Measurements from ENCODE around the gene SMOC1. TPM values are rescaled to one million over a fixed set of nuclear protein-coding genes. Genes with fewer than 3 reads are reported as not detected.

Gene SMOC1
- total RNA-seq, 1 donor from 2014 or later = 0.49 TPM

GRCh38 chr14:69999261-69999674 is 120.1 kb downstream of the SMOC1 start:
- no peaks in the 10 kb centered on the region for H3K4me1 Mint-ChIP-seq (ENCODE audit: low read depth, unreplicated experiment)
- TF ChIP-seq CTCF (IDR thresholded peaks at IDR 0.05; ENCODE audit: partially characterized antibody, unreplicated experiment) = no peak
- no peaks in the 10 kb centered on the region for H3K27me3 Mint-ChIP-seq (ENCODE audit: unreplicated experiment)
- H3K36me3 Mint-ChIP-seq (ENCODE audit: unreplicated experiment) = no peaks in the 10 kb centered on the region
- no peak overlapping the region for H3K4me3 Mint-ChIP-seq (ENCODE audit: unreplicated experiment)
- no peaks in the 10 kb centered on the region for H3K9me3 Mint-ChIP-seq (ENCODE audit: unreplicated experiment)
- no peak overlapping the region for H3K27ac Mint-ChIP-seq (ENCODE audit: unreplicated experiment)
- DNase-seq = no peak

- H3K27ac Mint-ChIP-seq (ENCODE audit: unreplicated experiment) = no peak overlapping the region
- no peak overlapping the region for H3K4me3 Mint-ChIP-seq (ENCODE audit: unreplicated experiment)
- no peaks in the 10 kb centered on the region for H3K36me3 Mint-ChIP-seq (ENCODE audit: unreplicated experiment)
Observed at GRCh38 chr14:70000601-70001000, 121.4 kb downstream of the SMOC1 start.

GRCh38 chr14:70002589-70003346 is 123.6 kb downstream of the SMOC1 start:
- TF ChIP-seq CTCF (IDR thresholded peaks at IDR 0.05; ENCODE audit: partially characterized antibody, unreplicated experiment) = no peak
- H3K36me3 Mint-ChIP-seq (ENCODE audit: unreplicated experiment) = no peaks in the 10 kb centered on the region
- DNase-seq = no peak
- H3K27me3 Mint-ChIP-seq (ENCODE audit: unreplicated experiment) = no peaks in the 10 kb centered on the region
- peaks cover 1% of the 10 kb centered on the region for H3K9me3 Mint-ChIP-seq (ENCODE audit: unreplicated experiment)
- H3K27ac Mint-ChIP-seq (ENCODE audit: unreplicated experiment) = no peak overlapping the region
- H3K4me1 Mint-ChIP-seq (ENCODE audit: low read depth, unreplicated experiment) = no peaks in the 10 kb centered on the region
- no peak overlapping the region for H3K4me3 Mint-ChIP-seq (ENCODE audit: unreplicated experiment)

More at GRCh38 chr14:70000601-70001000, 121.4 kb downstream of the SMOC1 start:
- no peaks in the 10 kb centered on the region for H3K4me1 Mint-ChIP-seq (ENCODE audit: low read depth, unreplicated experiment)
- DNase-seq = no peak
- H3K27me3 Mint-ChIP-seq (ENCODE audit: unreplicated experiment) = no peaks in the 10 kb centered on the region
- peaks cover 1% of the 10 kb centered on the region for H3K9me3 Mint-ChIP-seq (ENCODE audit: unreplicated experiment)
- TF ChIP-seq CTCF (IDR thresholded peaks at IDR 0.05; ENCODE audit: partially characterized antibody, unreplicated experiment) = no peak

- no peak for DNase-seq
- peaks cover 1% of the 10 kb centered on the region for H3K9me3 Mint-ChIP-seq (ENCODE audit: unreplicated experiment)
- H3K27ac Mint-ChIP-seq (ENCODE audit: unreplicated experiment) = no peak overlapping the region
- H3K36me3 Mint-ChIP-seq (ENCODE audit: unreplicated experiment) = no peaks in the 10 kb centered on the region
- no peak overlapping the region for H3K4me3 Mint-ChIP-seq (ENCODE audit: unreplicated experiment)
- H3K4me1 Mint-ChIP-seq (ENCODE audit: low read depth, unreplicated experiment) = no peaks in the 10 kb centered on the region
- no peaks in the 10 kb centered on the region for H3K27me3 Mint-ChIP-seq (ENCODE audit: unreplicated experiment)
- no peak for TF ChIP-seq CTCF (IDR thresholded peaks at IDR 0.05; ENCODE audit: partially characterized antibody, unreplicated experiment)
Observed at GRCh38 chr14:70004791-70005190, 125.6 kb downstream of the SMOC1 start.

GRCh38 chr14:70005281-70005805 is 126.1 kb downstream of the SMOC1 start:
- H3K36me3 Mint-ChIP-seq (ENCODE audit: unreplicated experiment) = no peaks in the 10 kb centered on the region
- no peaks in the 10 kb centered on the region for H3K27me3 Mint-ChIP-seq (ENCODE audit: unreplicated experiment)
- H3K4me1 Mint-ChIP-seq (ENCODE audit: low read depth, unreplicated experiment) = no peaks in the 10 kb centered on the region
- peaks cover 1% of the 10 kb centered on the region for H3K9me3 Mint-ChIP-seq (ENCODE audit: unreplicated experiment)
- TF ChIP-seq CTCF (IDR thresholded peaks at IDR 0.05; ENCODE audit: partially characterized antibody, unreplicated experiment) = no peak
- H3K27ac Mint-ChIP-seq (ENCODE audit: unreplicated experiment) = no peak overlapping the region
- H3K4me3 Mint-ChIP-seq (ENCODE audit: unreplicated experiment) = no peak overlapping the region
- DNase-seq = no peak
